H1 (cell line): Measurements from ENCODE around the gene IFT43. TPM values are rescaled to one million over a fixed set of nuclear protein-coding genes. Genes with fewer than 3 reads are reported as not detected.
A peak's percentile ranks its signal among the peaks of the same experiment; 100 is the strongest.

Experiments
- CTCF ChIA-PET: fragments of 300-600 bp; sonication (Branson Sonifier 250); formaldehyde crosslinking; loops from one replicate; lab custom pipeline; 2021; ENCODE audit not compliant: partially characterized antibody; lab: Charles Lee
- POLR2A ChIA-PET: fragments of 300-600 bp; sonication (Branson Sonifier 250); formaldehyde crosslinking; loops from one replicate; lab custom pipeline; 2021; ENCODE audit warnings: inconsistent platforms; ENCODE audit not compliant: partially characterized antibody; lab: Charles Lee
- DNase-seq, 2 experiments: peaks; one replicate each; pipeline versions ENCODE4 v3.0.0 to v3.0.0-alpha.2; 2010 to 2022; ENCODE audit warnings: low spot score in 2 of 2, low read depth in 1 of 2, mixed read lengths in 1 of 2
- FAIRE-seq: peaks from 2 replicates; lab custom pipeline; 2011; peaks lifted over from hg19 to GRCh38; lab: Jason Lieb, UNC
- H2AFZ ChIP-seq: 2 replicates; pipeline ENCODE4 v1.8.1; 2012; ENCODE audit warnings: low read length, inconsistent platforms
- H2AK5ac ChIP-seq: 2 replicates; pipeline ENCODE4 v1.6.1; 2013; ENCODE audit warnings: low read depth, low read length
- H2BK120ac ChIP-seq: replicated peaks from 2 replicates; pipeline ENCODE3; 2013; ENCODE audit warnings: low read depth, low read length, inconsistent platforms
- H2BK12ac ChIP-seq: 2 replicates; pipeline ENCODE4 v1.6.1; 2013; ENCODE audit warnings: low read depth, low read length
- H2BK15ac ChIP-seq: 2 replicates; pipeline ENCODE4 v1.6.1; 2013; ENCODE audit warnings: low read length
- H2BK20ac ChIP-seq: 2 replicates; pipeline ENCODE4 v1.6.1; 2013; ENCODE audit warnings: low read length
- H2BK5ac ChIP-seq: 2 replicates; pipeline ENCODE4 v1.6.1; 2013; ENCODE audit warnings: low read depth, low read length
- H3K14ac ChIP-seq: 2 replicates; pipeline ENCODE4 v1.6.1; 2013; ENCODE audit warnings: inconsistent platforms; ENCODE audit not compliant: insufficient read length
- H3K18ac ChIP-seq: 2 replicates; pipeline ENCODE4 v1.6.1; 2013; ENCODE audit warnings: low read length; ENCODE audit errors: extremely low read depth
- H3K23ac ChIP-seq: 2 replicates; pipeline ENCODE4 v1.6.1; 2013; ENCODE audit warnings: inconsistent platforms; ENCODE audit not compliant: insufficient read length
- H3K23me2 ChIP-seq: 2 replicates; pipeline ENCODE4 v1.6.1; 2013; ENCODE audit warnings: low read depth, low read length
- H3K27ac ChIP-seq: 2 replicates; pipeline ENCODE4 v1.6.1; 2011; ENCODE audit warnings: low read depth, low read length, inconsistent platforms
- H3K27me3 ChIP-seq, 4 experiments: replicated peaks in 1 of 4; 1 replicate in 1 of 4; 2 replicates in 3 of 4; pipeline versions ENCODE4 v1.6.1 to v1.8.1; 2011 to 2013; ENCODE audit warnings: low read length in 3 of 4, mild to moderate bottlenecking in 3 of 4, inconsistent platforms in 2 of 4, mixed read lengths in 2 of 4, moderate library complexity in 1 of 4; ENCODE audit not compliant: control insufficient read depth in 3 of 4, insufficient read depth in 3 of 4; ENCODE audit errors: extremely low read depth in 1 of 4
- H3K36me3 ChIP-seq, 4 experiments: 2 replicates each; pipeline versions ENCODE4 v1.6.1 to v1.8.1; 2011 to 2013; ENCODE audit warnings: mild to moderate bottlenecking in 4 of 4, low read length in 3 of 4, moderate library complexity in 2 of 4, control low read depth in 1 of 4, inconsistent platforms in 1 of 4; ENCODE audit not compliant: insufficient read depth in 4 of 4, control insufficient read depth in 2 of 4
- H3K4ac ChIP-seq: replicated peaks from 2 replicates; pipeline ENCODE3; 2013; ENCODE audit warnings: low read length, low read depth, mixed read lengths, inconsistent platforms; ENCODE audit not compliant: insufficient read length
- H3K4me1 ChIP-seq, 4 experiments: replicated peaks in 1 of 4; 1 replicate in 1 of 4; 2 replicates in 3 of 4; pipeline versions ENCODE4 v1.6.1 to v1.8.1; 2011 to 2013; ENCODE audit warnings: low read length in 3 of 4, inconsistent platforms in 2 of 4, mixed read lengths in 1 of 4; ENCODE audit not compliant: insufficient read depth in 4 of 4, control insufficient read depth in 3 of 4
- H3K4me2 ChIP-seq, 2 experiments: 2 replicates each; pipeline versions ENCODE4 v1.6.1 to v1.8.1; 2011 to 2013; ENCODE audit warnings: low read depth in 2 of 2, low read length in 2 of 2, control low read depth in 1 of 2, inconsistent platforms in 1 of 2, mild to moderate bottlenecking in 1 of 2; ENCODE audit not compliant: insufficient read depth in 1 of 2
- H3K4me3 ChIP-seq, 4 experiments: fragments of 200-600, 300-600 bp in 1 of 4; sonication (generic), shearing (Covaris generic), sonication (Bioruptor Twin) in 1 of 4; 2 replicates each; pipeline versions ENCODE4 v1.5.1 to v1.8.1; 2011 to 2016; ENCODE audit warnings: low read length in 4 of 4, low read depth in 3 of 4, control low read depth in 2 of 4, inconsistent platforms in 2 of 4, mild to moderate bottlenecking in 2 of 4, mixed read lengths in 1 of 4, moderate library complexity in 1 of 4; ENCODE audit not compliant: insufficient read depth in 2 of 4; ENCODE audit errors: extremely low read depth in 1 of 4
- H3K56ac ChIP-seq: replicated peaks from 2 replicates; pipeline ENCODE3; 2013; ENCODE audit warnings: low read depth, mild to moderate bottlenecking, mixed read lengths, low read length, inconsistent platforms; ENCODE audit not compliant: insufficient read length
- H3K79me1 ChIP-seq: 2 replicates; pipeline ENCODE4 v1.6.1; 2013; ENCODE audit warnings: low read depth, low read length, control low read depth
- H3K79me2 ChIP-seq, 2 experiments: 2 replicates each; pipeline versions ENCODE4 v1.6.1 to v1.8.1; 2012 to 2013; ENCODE audit warnings: low read length in 2 of 2, mild to moderate bottlenecking in 2 of 2, inconsistent platforms in 1 of 2; ENCODE audit not compliant: insufficient read depth in 2 of 2, control insufficient read depth in 1 of 2
- H3K9ac ChIP-seq, 4 experiments: replicated peaks in 1 of 4; 1 replicate in 1 of 4; 2 replicates in 3 of 4; pipeline versions ENCODE4 v1.6.1 to v1.8.1; 2011 to 2013; ENCODE audit warnings: low read depth in 3 of 4, low read length in 3 of 4, control low read depth in 2 of 4, mild to moderate bottlenecking in 2 of 4, moderate library complexity in 2 of 4, inconsistent platforms in 1 of 4; ENCODE audit errors: extremely low read depth in 1 of 4
- H3K9me3 ChIP-seq, 2 experiments: 2 replicates each; pipeline versions ENCODE4 v1.6.1 to v1.8.1; 2012 to 2013; ENCODE audit warnings: mild to moderate bottlenecking in 2 of 2, moderate library complexity in 2 of 2, control low read depth in 1 of 2, inconsistent platforms in 1 of 2, low read depth in 1 of 2, low read length in 1 of 2, mixed read lengths in 1 of 2; ENCODE audit not compliant: insufficient read depth in 2 of 2
- H4K20me1 ChIP-seq, 2 experiments: replicated peaks in 1 of 2; 2 replicates each; pipeline versions ENCODE3 to v1.8.1; 2011 to 2013; ENCODE audit warnings: inconsistent platforms in 2 of 2, low read length in 2 of 2, mild to moderate bottlenecking in 1 of 2; ENCODE audit not compliant: insufficient read depth in 2 of 2, control insufficient read depth in 1 of 2
- H4K5ac ChIP-seq: 2 replicates; pipeline ENCODE4 v1.6.1; 2013; ENCODE audit warnings: low read length, low read depth, mixed read lengths, inconsistent platforms; ENCODE audit not compliant: insufficient read length
- H4K8ac ChIP-seq: 2 replicates; pipeline ENCODE4 v1.8.0; 2013; ENCODE audit warnings: mild to moderate bottlenecking, moderate library complexity, low read length, inconsistent platforms; ENCODE audit not compliant: insufficient read depth; ENCODE audit errors: extremely low read depth
- H4K91ac ChIP-seq: replicated peaks from 2 replicates; pipeline ENCODE3; 2013; ENCODE audit warnings: low read length, mixed read lengths, inconsistent platforms; ENCODE audit not compliant: insufficient read length
- SP2 ChIP-seq: IDR thresholded peaks from 2 replicates; pipeline ENCODE4 v1.6.1; 2012; ENCODE audit warnings: mild to moderate bottlenecking, low read length, inconsistent platforms
- TEAD4 ChIP-seq: IDR thresholded peaks from 2 replicates; pipeline ENCODE4 v1.6.1; 2012; ENCODE audit warnings: low read depth, low read length, inconsistent platforms, mixed read lengths
- ZNF274 ChIP-seq: IDR thresholded peaks from 2 replicates; pipeline ENCODE4 v1.7.0; 2012; ENCODE audit warnings: low read length, borderline replicate concordance; ENCODE audit errors: extremely low read depth
- WGBS, 2 experiments: shearing (Covaris generic) in 1 of 2; methylation state at CpG; one replicate each; pipeline versions ENCODE4 v1.1.6 to v1.1.7; 2013 to 2015; ENCODE audit warnings: low lambda C conversion rate in 2 of 2, mixed read lengths in 2 of 2, inconsistent platforms in 1 of 2, low coverage in 1 of 2, missing lambda C conversion rate in 1 of 2; ENCODE audit not compliant: insufficient replicate concordance in 2 of 2, insufficient coverage in 1 of 2, insufficient read length in 1 of 2; ENCODE audit errors: extremely low coverage in 1 of 2, missing lambda C conversion rate in 1 of 2; 5-methylcytosine and 5-hydroxymethylcytosine counted together
- polyA plus RNA-seq, 7 experiments: library from polyadenylated mRNA; depleted of rRNA in 3 of 7; stranded (reverse) in 5 of 7; unstranded in 2 of 7; fragments of >200 nt in 5 of 7; fragments of 200-250 nt in 2 of 7; gene quantifications; 1 replicate in 5 of 7; 2 replicates in 1 of 7; 4 replicates in 1 of 7; pipeline versions ENCODE4 v1.2.1 to v1.2.3, GENCODE V29; 2011 to 2013; ENCODE audit warnings: missing spikeins in 2 of 7, mixed read lengths in 2 of 7
- total RNA-seq: library from RNA; stranded (reverse); fragmentation: NEBNext Ultra II Directional; extraction: Animal tissue kit (Norgen Biotek cat#: 25700); gene quantifications from 2 replicates; pipeline ENCODE4 v1.2.1, GENCODE V29; 2021

IFT43 gene
- total and polyA plus RNA-seq, 2 of the 8 experiments (the other 6 are each of a cell fraction or from before 2014, with no cell fraction given): 17.0 to 20.8 TPM

DNA sequence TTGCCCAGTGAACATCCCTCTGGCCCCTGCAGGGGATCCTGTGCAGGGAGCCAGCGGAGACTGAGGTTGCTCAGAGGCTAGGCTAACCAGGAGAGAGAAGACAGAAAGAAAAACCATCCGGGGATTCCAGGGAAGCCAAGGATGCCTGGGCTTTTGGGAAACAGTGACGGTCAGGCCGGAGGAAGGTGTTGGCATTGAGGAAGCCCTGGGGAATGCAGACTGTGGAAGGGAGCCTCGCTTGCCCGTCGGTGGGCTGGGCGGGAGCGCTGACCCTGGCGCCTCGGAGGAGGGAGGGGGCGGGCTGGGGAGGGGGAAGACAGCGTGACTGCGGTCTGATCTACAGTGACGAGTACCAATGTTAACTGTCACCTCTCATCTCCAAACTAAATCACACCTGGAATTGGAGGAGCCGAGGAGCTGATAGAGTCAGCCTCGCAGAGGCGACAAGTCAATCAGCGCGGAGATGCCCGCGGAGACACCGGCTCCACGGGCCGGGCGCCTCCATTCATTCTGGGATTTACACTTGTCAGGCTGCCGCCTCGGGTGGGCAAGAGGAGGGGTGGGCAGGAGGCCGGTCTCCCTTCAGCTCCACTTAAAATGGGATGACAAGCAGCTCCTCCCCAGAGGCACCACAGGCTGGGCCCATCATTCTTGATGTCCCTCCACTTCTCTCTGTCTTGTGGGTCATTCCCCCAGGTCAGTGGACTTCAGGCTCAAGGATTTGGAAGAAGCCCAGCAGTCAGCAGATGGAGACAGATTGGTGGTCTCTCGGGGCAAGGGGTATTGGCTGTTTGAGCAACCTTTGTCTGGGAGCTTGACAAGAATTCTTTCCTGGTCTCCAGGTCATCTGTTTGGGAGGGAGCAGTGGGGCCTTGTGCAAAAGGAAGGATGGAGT is 145.8 kb downstream of the IFT43 start:
- no peak overlapping the region for H2AFZ ChIP-seq
- no peak for DNase-seq

More for the DNA sequence above, 145.8 kb downstream of the IFT43 start:
- no peak overlapping the region for H3K23ac ChIP-seq
- no peak overlapping the region for H2BK120ac ChIP-seq
- H3K4me2 ChIP-seq: peak overlapping the region; percentile 29 to 44; a peak in 3 of 4 replicates
- H4K20me1 ChIP-seq: no peaks in the 10 kb centered on the region
- no peak overlapping the region for H3K14ac ChIP-seq
- no peak for TF ChIP-seq ZNF274
- TF ChIP-seq TEAD4: peak; percentile 41; the same call in 1 of the 2 replicates
- no peak for TF ChIP-seq SP2
- H3K27ac ChIP-seq: no peak overlapping the region
- no peak overlapping the region for H2BK5ac ChIP-seq
- no peaks in the 10 kb centered on the region for H3K79me1 ChIP-seq
- no peak overlapping the region for H2BK20ac ChIP-seq
- H3K36me3 ChIP-seq: no peaks in the 10 kb centered on the region
- ChIA-PET CTCF (interaction anchor here (1.4 kb wide), 1 partner anchor 221 kb away, joined by 5 read pairs; no protein-coding TSS in a partner anchor), POLR2A (no interaction called here)
- H3K79me2 ChIP-seq: no peaks in the 10 kb centered on the region
- H4K91ac ChIP-seq: no peak overlapping the region
- H3K9me3 ChIP-seq: no peaks in the 10 kb centered on the region
- no peak overlapping the region for H3K56ac ChIP-seq
- no peak overlapping the region for H3K4ac ChIP-seq
- peaks cover 2 to 26% (median 18%) of the 10 kb centered on the region in 4 experiments for H3K27me3 ChIP-seq
- FAIRE-seq: no peak
- H3K4me3 ChIP-seq: no peak overlapping the region
- WGBS, 2 experiments: 74% methylated on average over 19 of the region's 30 CpGs; no CpG with 5 or more reads in 1 of the 2 experiments
- no peak overlapping the region for H2BK15ac ChIP-seq
- H3K18ac ChIP-seq: no peak overlapping the region
- no peak overlapping the region for H2BK12ac ChIP-seq
- H4K8ac ChIP-seq: no peak overlapping the region; the same call in 1 of the 2 replicates
- H2AK5ac ChIP-seq: no peak overlapping the region
- H4K5ac ChIP-seq: no peak overlapping the region
- peaks cover 0 to 3% (median 0%) of the 10 kb centered on the region in 4 experiments; a peak in 1 of 7 replicates for H3K4me1 ChIP-seq
- H3K23me2 ChIP-seq: no peaks in the 10 kb centered on the region; the same call in 1 of the 2 replicates
- no peak overlapping the region for H3K9ac ChIP-seq
